A673 (cell line): ENCODE results near the gene CRHR1. TPM values are rescaled to one million over a fixed set of nuclear protein-coding genes. Genes with fewer than 3 reads are reported as not detected.

Experiments used
- BruUV-seq: library from RNA; stranded (reverse); fragments of 400-500 nt; replicated peaks from 2 replicates; lab custom pipeline; 2021; lab: Mats Ljungman, UMichigan
- CTCF ChIA-PET: fragments of 300-600 bp; sonication (Branson Sonifier 250); formaldehyde crosslinking; loops from one replicate; lab custom pipeline; 2022; ENCODE audit warnings: antibody characterized with exemption; lab: Charles Lee
- POLR2A ChIA-PET: fragments of 300-600 bp; sonication (Branson Sonifier 250); formaldehyde crosslinking; loops from one replicate; lab custom pipeline; 2022; ENCODE audit warnings: antibody characterized with exemption; ENCODE audit not compliant: low non-redundant PET; lab: Charles Lee
- DNase-seq: peaks from one replicate; pipeline ENCODE4 v3.0.0-alpha.2; 2015; ENCODE audit warnings: low spot score
- H3K27ac ChIP-seq: fragments of 200-600 bp; sonication (generic); 2 replicates; pipeline ENCODE4 v1.5.1; 2016; ENCODE audit warnings: mixed run types, low read depth, mild to moderate bottlenecking, mixed read lengths, antibody characterized with exemption, low read length; ENCODE audit not compliant: poor library complexity, severe bottlenecking
- H3K27me3 ChIP-seq: fragments of 200-600 bp; sonication (generic); replicated peaks from 2 replicates; pipeline ENCODE4 v1.6.1; 2017; ENCODE audit warnings: mixed run types, low read depth, mild to moderate bottlenecking, mixed read lengths, antibody characterized with exemption, low read length; ENCODE audit not compliant: insufficient read depth, poor library complexity
- H3K36me3 ChIP-seq: fragments of 200-600 bp; sonication (generic); 2 replicates; pipeline ENCODE4 v1.6.1; 2016; ENCODE audit warnings: mixed run types, mild to moderate bottlenecking, mixed read lengths, antibody characterized with exemption, low read length; ENCODE audit not compliant: insufficient read depth, poor library complexity, severe bottlenecking
- H3K4me1 ChIP-seq: fragments of 200-600 bp; sonication (generic); 2 replicates; pipeline ENCODE4 v1.6.1; 2017; ENCODE audit warnings: mixed run types, mild to moderate bottlenecking, mixed read lengths, antibody characterized with exemption, low read length; ENCODE audit not compliant: insufficient read depth, poor library complexity, severe bottlenecking
- H3K4me3 ChIP-seq: fragments of 200-600 bp; sonication (generic); 2 replicates; pipeline ENCODE4 v1.5.1; 2016; ENCODE audit warnings: low read depth, mixed run types, mild to moderate bottlenecking, mixed read lengths, low read length; ENCODE audit not compliant: poor library complexity, severe bottlenecking
- H3K9me3 ChIP-seq: fragments of 200-600 bp; sonication (generic); 2 replicates; pipeline ENCODE4 v1.6.1; 2016; ENCODE audit warnings: mixed run types, low read depth, mild to moderate bottlenecking, mixed read lengths, antibody characterized with exemption, low read length; ENCODE audit not compliant: poor library complexity, severe bottlenecking
- EZH2 ChIP-seq: fragments of 200-600 bp; sonication (generic); IDR thresholded peaks from 2 replicates; pipeline ENCODE4 v1.6.1; 2017; ENCODE audit warnings: borderline replicate concordance, low read depth, mild to moderate bottlenecking, mixed read lengths, antibody characterized with exemption, low read length; ENCODE audit not compliant: poor library complexity, severe bottlenecking
- intact Hi-C: fragments of 100-400 bp; cut with micrococcal nuclease; formaldehyde crosslinking; loops from one replicate; pipeline ENCODE4 v1.10.0; 2022; ENCODE audit not compliant: unreplicated experiment
- total RNA-seq: library from RNA; stranded (reverse); gene quantifications from 2 replicates; pipeline ENCODE4 v1.2.3, GENCODE V29; 2021
- TF ChIP-seq, protein P1 (sequence below): fragments of 300-800, 200-600 bp; sonication (generic); conservative IDR thresholded peaks from 2 replicates; pipeline ENCODE4 v1.5.1; 2017; ENCODE audit warnings: low read depth, mild to moderate bottlenecking, antibody characterized with exemption, low read length, moderate library complexity, mixed read lengths

The CRHR1 gene
- total RNA-seq, 1 experiment from 2014 or later, result not detected

DNA sequence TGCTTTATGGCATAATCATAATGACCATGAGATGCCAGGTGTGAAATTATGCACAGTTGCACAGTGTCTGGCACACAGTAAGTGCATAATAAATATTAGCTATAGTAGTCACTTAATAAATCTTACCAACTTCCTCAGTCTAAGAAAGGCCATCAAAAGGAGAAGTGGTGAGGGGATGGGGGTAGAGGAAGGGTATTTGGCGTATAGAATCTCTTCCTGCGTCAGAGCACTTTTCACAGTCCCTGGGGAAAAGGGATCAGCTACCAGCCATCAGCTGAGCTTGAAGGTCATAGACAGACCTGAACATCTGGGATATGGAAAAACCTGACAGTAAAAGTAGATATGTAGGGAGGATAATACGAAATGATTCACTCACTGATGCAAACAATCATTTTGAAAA, 5.8 kb downstream of the CRHR1 start:
- no peaks in the 10 kb centered on the region for H3K9me3 ChIP-seq
- TF ChIP-seq EZH2, result no peak
- TF ChIP-seq, protein P1, sequence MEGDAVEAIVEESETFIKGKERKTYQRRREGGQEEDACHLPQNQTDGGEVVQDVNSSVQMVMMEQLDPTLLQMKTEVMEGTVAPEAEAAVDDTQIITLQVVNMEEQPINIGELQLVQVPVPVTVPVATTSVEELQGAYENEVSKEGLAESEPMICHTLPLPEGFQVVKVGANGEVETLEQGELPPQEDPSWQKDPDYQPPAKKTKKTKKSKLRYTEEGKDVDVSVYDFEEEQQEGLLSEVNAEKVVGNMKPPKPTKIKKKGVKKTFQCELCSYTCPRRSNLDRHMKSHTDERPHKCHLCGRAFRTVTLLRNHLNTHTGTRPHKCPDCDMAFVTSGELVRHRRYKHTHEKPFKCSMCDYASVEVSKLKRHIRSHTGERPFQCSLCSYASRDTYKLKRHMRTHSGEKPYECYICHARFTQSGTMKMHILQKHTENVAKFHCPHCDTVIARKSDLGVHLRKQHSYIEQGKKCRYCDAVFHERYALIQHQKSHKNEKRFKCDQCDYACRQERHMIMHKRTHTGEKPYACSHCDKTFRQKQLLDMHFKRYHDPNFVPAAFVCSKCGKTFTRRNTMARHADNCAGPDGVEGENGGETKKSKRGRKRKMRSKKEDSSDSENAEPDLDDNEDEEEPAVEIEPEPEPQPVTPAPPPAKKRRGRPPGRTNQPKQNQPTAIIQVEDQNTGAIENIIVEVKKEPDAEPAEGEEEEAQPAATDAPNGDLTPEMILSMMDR, result no peak
- no TSS peak for BruUV-seq
- DNase-seq, result no peak
- ChIA-PET POLR2A (no interaction called here), CTCF (no interaction called here)
- H3K27ac ChIP-seq, result no peak overlapping the region
- intact Hi-C loops, result no loop called here
- no peak overlapping the region for H3K4me3 ChIP-seq
- H3K36me3 ChIP-seq, result no peaks in the 10 kb centered on the region
- no peaks in the 10 kb centered on the region for H3K4me1 ChIP-seq
- peaks cover 22% of the 10 kb centered on the region for H3K27me3 ChIP-seq

- no TSS peak for BruUV-seq
- TF ChIP-seq EZH2, result no peak
- TF ChIP-seq, protein P1, result no peak
Measured at GRCh38 chr17:45790296-45790922, 6.3 kb downstream of the CRHR1 start.

GRCh38 chr17:45791041-45791582, 7.0 kb downstream of the CRHR1 start:
- intact Hi-C loops, result no loop called here
- no peaks in the 10 kb centered on the region for H3K9me3 ChIP-seq
- H3K4me1 ChIP-seq, result no peaks in the 10 kb centered on the region
- POLR2A ChIA-PET, result no interaction called here
- no TSS peak for BruUV-seq
- no peak for DNase-seq
- H3K27ac ChIP-seq, result no peak overlapping the region
- TF ChIP-seq, protein P1, result no peak
- no peak for TF ChIP-seq EZH2
- CTCF ChIA-PET, result no interaction called here
- no peak overlapping the region for H3K4me3 ChIP-seq
- H3K27me3 ChIP-seq, result peaks cover 12% of the 10 kb centered on the region
- no peaks in the 10 kb centered on the region for H3K36me3 ChIP-seq

More at GRCh38 chr17:45790296-45790922, 6.3 kb downstream of the CRHR1 start:
- H3K36me3 ChIP-seq, result no peaks in the 10 kb centered on the region
- no peaks in the 10 kb centered on the region for H3K9me3 ChIP-seq
- POLR2A ChIA-PET, result no interaction called here
- CTCF ChIA-PET, result no interaction called here
- intact Hi-C loops, result no loop called here
- peaks cover 16% of the 10 kb centered on the region for H3K27me3 ChIP-seq
- DNase-seq, result no peak
- no peak overlapping the region for H3K4me3 ChIP-seq
- H3K4me1 ChIP-seq, result no peaks in the 10 kb centered on the region
- no peak overlapping the region for H3K27ac ChIP-seq
